Heart left ventricle (tissue), 16 donors: Measurements from ENCODE around the gene ADRA1B. TPM values are rescaled to one million over a fixed set of nuclear protein-coding genes. Genes with fewer than 3 reads are reported as not detected.
A peak's percentile ranks its signal among the peaks of the same experiment; 100 is the strongest.

Experiments
- ATAC-seq, 4 donors: fragments of 200-7000 bp; cut with Tn5 transposase; one replicate each; pipeline ENCODE4 v1.9.1; 2020 to 2022; ENCODE audit warnings: moderate library complexity in 4 of 4, mild to moderate bottlenecking in 3 of 4, moderate number of reproducible peaks in 1 of 4
- DNase-seq, 5 donors: peaks; one replicate each; pipeline ENCODE4 v3.0.0-alpha.2; 2020
- H3K27ac ChIP-seq, 12 donors: fragments of 200-600 bp; sonication (generic) in 4 of 12; one replicate each; pipeline versions ENCODE4 v1.5.0 to v1.8.0; 2016 to 2022; ENCODE audit warnings: mild to moderate bottlenecking in 2 of 12
- H3K27me3 ChIP-seq, 9 donors: fragments of 200-600 bp; sonication (generic) in 2 of 9; one replicate each; pipeline versions ENCODE4 v1.5.1 to v1.8.0; 2016 to 2022; ENCODE audit warnings: mild to moderate bottlenecking in 3 of 9
- H3K36me3 ChIP-seq, 9 donors: fragments of 200-600 bp; sonication (generic) in 2 of 9; one replicate each; pipeline versions ENCODE4 v1.5.0 to v1.8.0; 2018 to 2022; ENCODE audit warnings: mild to moderate bottlenecking in 2 of 9
- H3K4me1 ChIP-seq, 12 donors: fragments of 200-600 bp; sonication (generic) in 4 of 12; one replicate each; pipeline versions ENCODE4 v1.5.0 to v1.8.0; 2016 to 2022; ENCODE audit warnings: mild to moderate bottlenecking in 3 of 12
- H3K4me3 ChIP-seq, 12 donors: fragments of 200-600 bp; sonication (generic) in 4 of 12; one replicate each; pipeline versions ENCODE4 v1.5.0 to v1.8.0; 2017 to 2022; ENCODE audit warnings: mild to moderate bottlenecking in 9 of 12, moderate library complexity in 4 of 12
- H3K9me3 ChIP-seq, 12 donors: fragments of 200-600 bp; sonication (generic) in 4 of 12; one replicate each; pipeline versions ENCODE4 v1.5.0 to v1.8.0; 2016 to 2022; ENCODE audit warnings: mild to moderate bottlenecking in 1 of 12
- POLR2A ChIP-seq, 2 donors: fragments of 450-650 bp; IDR thresholded peaks; one replicate each; pipeline ENCODE4 v1.6.1; 2017; ENCODE audit warnings: antibody characterized with exemption in 2 of 2, mild to moderate bottlenecking in 2 of 2, moderate library complexity in 2 of 2
- WGBS, 4 donors: extraction: QIAGEN DNeasy Blood & Tissue Kit in 2 of 4; methylation state at CpG; one replicate each; pipeline versions ENCODE4 v1.1.5 to v1.1.7; 2013 to 2018; 5-methylcytosine and 5-hydroxymethylcytosine counted together
- intact Hi-C, 10 donors: fragments of 100-400 bp; cut with DNase I; formaldehyde crosslinking; loops; one replicate each; pipeline versions ENCODE4 v1.11.1 to v1.14.2; 2022
- polyA plus RNA-seq, 2 donors: library from polyadenylated mRNA; stranded (reverse); fragments of 200-250 nt; gene quantifications; one replicate each; pipeline ENCODE4 v1.2.3, GENCODE V29; 2013
- total RNA-seq, 9 donors: library from RNA; depleted of rRNA in 2 of 9; stranded (reverse); fragments of >200 nt in 2 of 9; fragmentation: NEBNext Ultra II Directional in 3 of 9; extraction: Animal tissue kit (Norgen Biotek cat#: 25700) in 3 of 9; gene quantifications; one replicate each; pipeline versions ENCODE4 v1.1.0 to v1.2.4, GENCODE V29; 2016 to 2023
- TF ChIP-seq, protein P1 (sequence below), 12 donors: fragments of 200-600 bp; sonication (generic) in 4 of 12; IDR thresholded peaks; one replicate each; pipeline versions ENCODE4 v1.5.0 to v1.8.0; 2018 to 2022; ENCODE audit warnings: antibody characterized with exemption in 12 of 12, mild to moderate bottlenecking in 5 of 12
- donor health status: ischemic (EF 13 %, LVEDD 7.1; RV severe dilation, severe dysfunction).
- donor health status: healthy with polysubstance abuse.
- donor health status: DM: no; HTN: yes; CAD: no.
- donor health status: DM: no; HTN: no; CAD: no.
- donor health status: ischemic (EF 25% LVEDD 6.9; RV normal size, moderate dysfunction).
- donor health status: ischemic (EF 25% LVEDD 5.7; RV mildly dilated, moderate dysfunction).
- donor health status: healthy.
- donor health status: DM: yes; HTN: yes; CAD: no.
- donor health status: ischemic (EF 35%, LVEDD 5.7; RV mildly dilated, moderate dysfunction).
- donor health status: nonischemic (EF 11% LVEDD 7.7; RV severe dilation, severe dysfunction).
- donor health status: DM: yes; HTN: yes; CAD: no.
- donor health status: PGD.
- donor health status: ischemic (EF 29% LVEDD 5.4; RV normal size, mild dysfunction).
- donor health status: nonischemic (EF 23%, LVEDD 6.1; RV moderate dilation, normal function).

Gene ADRA1B
- total and polyA plus RNA-seq, 11 donors, result 0.65 to 5.4 (median 2.3) TPM

GRCh38 chr5:159883522-159883950, 32.7 kb upstream of the ADRA1B start:
- no peak overlapping the region for H3K4me3 ChIP-seq
- DNase-seq (no peak), ATAC-seq (peak in 2 of 4 donors; percentile 22 to 41)
- intact Hi-C loops, result no loop called here
- TF ChIP-seq, protein P1, sequence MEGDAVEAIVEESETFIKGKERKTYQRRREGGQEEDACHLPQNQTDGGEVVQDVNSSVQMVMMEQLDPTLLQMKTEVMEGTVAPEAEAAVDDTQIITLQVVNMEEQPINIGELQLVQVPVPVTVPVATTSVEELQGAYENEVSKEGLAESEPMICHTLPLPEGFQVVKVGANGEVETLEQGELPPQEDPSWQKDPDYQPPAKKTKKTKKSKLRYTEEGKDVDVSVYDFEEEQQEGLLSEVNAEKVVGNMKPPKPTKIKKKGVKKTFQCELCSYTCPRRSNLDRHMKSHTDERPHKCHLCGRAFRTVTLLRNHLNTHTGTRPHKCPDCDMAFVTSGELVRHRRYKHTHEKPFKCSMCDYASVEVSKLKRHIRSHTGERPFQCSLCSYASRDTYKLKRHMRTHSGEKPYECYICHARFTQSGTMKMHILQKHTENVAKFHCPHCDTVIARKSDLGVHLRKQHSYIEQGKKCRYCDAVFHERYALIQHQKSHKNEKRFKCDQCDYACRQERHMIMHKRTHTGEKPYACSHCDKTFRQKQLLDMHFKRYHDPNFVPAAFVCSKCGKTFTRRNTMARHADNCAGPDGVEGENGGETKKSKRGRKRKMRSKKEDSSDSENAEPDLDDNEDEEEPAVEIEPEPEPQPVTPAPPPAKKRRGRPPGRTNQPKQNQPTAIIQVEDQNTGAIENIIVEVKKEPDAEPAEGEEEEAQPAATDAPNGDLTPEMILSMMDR (IDR thresholded peaks at IDR 0.05), result no peak
- TF ChIP-seq POLR2A (IDR thresholded peaks at IDR 0.05), result no peak
- peaks cover 0 to 12% (median 9%) of the 10 kb centered on the region in 12 donors for H3K4me1 ChIP-seq
- no peaks in the 10 kb centered on the region for H3K27me3 ChIP-seq
- no peaks in the 10 kb centered on the region for H3K9me3 ChIP-seq
- no peaks in the 10 kb centered on the region for H3K36me3 ChIP-seq
- H3K27ac ChIP-seq, result peak overlapping the region in 1 of 12 donors; percentile 6

- H3K27ac ChIP-seq, result no peak overlapping the region
- ATAC-seq (no peak), DNase-seq (no peak)
- no peaks in the 10 kb centered on the region for H3K27me3 ChIP-seq
- TF ChIP-seq, protein P1 (IDR thresholded peaks at IDR 0.05), result no peak
- no peak for TF ChIP-seq POLR2A (IDR thresholded peaks at IDR 0.05)
- intact Hi-C loops, result no loop called here
- no peaks in the 10 kb centered on the region for H3K9me3 ChIP-seq
- no peaks in the 10 kb centered on the region for H3K36me3 ChIP-seq
- no peak overlapping the region for H3K4me3 ChIP-seq
- H3K4me1 ChIP-seq, result no peaks in the 10 kb centered on the region
Measured at GRCh38 chr5:159884917-159885620, 31.2 kb upstream of the ADRA1B start.

GRCh38 chr5:159886296-159886695, 30.0 kb upstream of the ADRA1B start:
- DNase-seq, result no peak
- Histone ChIP-seq H3K27me3 (no peaks in the 10 kb centered on the region), H3K4me1 (no peaks in the 10 kb centered on the region), H3K4me3 (no peak overlapping the region), H3K36me3 (no peaks in the 10 kb centered on the region), H3K9me3 (no peaks in the 10 kb centered on the region), H3K27ac (no peak overlapping the region)
- intact Hi-C loops, result no loop called here
- no peak for ATAC-seq
- no peak for TF ChIP-seq POLR2A (IDR thresholded peaks at IDR 0.05)
- TF ChIP-seq, protein P1 (IDR thresholded peaks at IDR 0.05), result no peak
- WGBS, 4 donors, result 73 to 97% (median 88%) methylated on average over 1 of the region's 1 CpG

DNA sequence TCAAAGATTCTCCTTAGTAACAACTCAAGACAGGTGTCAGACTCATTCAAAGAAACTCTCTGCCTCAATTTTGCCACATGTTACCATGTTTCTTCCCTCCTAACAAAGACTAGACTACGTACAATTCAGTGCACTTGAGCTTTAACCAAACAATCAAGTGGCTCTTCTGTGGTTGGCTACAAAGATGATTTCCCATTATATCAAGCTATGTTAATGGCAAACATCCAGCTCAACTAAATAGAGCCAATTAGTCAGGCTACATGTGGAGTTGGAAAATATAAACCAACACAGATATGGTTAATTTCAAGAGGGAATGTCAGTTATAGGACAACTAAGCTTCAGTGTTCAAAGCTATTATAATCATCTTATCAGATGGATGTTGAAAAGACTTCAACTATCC, 29.2 kb upstream of the ADRA1B start:
- Histone ChIP-seq H3K4me3 (no peak overlapping the region), H3K27ac (no peak overlapping the region), H3K9me3 (no peaks in the 10 kb centered on the region), H3K4me1 (no peaks in the 10 kb centered on the region), H3K36me3 (no peaks in the 10 kb centered on the region), H3K27me3 (no peaks in the 10 kb centered on the region)
- intact Hi-C loops, result no loop called here
- ATAC-seq, result no peak
- DNase-seq, result no peak
- TF ChIP-seq POLR2A (IDR thresholded peaks at IDR 0.05), result no peak
- TF ChIP-seq, protein P1 (IDR thresholded peaks at IDR 0.05), result no peak
- 37 to 50% (median 46%) methylated on average over 1 of the region's 1 CpG for WGBS, 4 donors
